Bronchial epithelial cell (primary cell): ENCODE results near the gene ITGB4. TPM values are rescaled to one million over a fixed set of nuclear protein-coding genes. Genes with fewer than 3 reads are reported as not detected.
A peak's percentile ranks its signal among the peaks of the same experiment; 100 is the strongest.

ENCODE experiments used
- DNase-seq: peaks from one replicate; pipeline ENCODE4 v3.0.0-alpha.2; 2010; ENCODE audit warnings: low read depth
- FAIRE-seq: peaks from 2 replicates; lab custom pipeline; 2011; peaks lifted over from hg19 to GRCh38; lab: Jason Lieb, UNC
- H3K27me3 ChIP-seq: 2 replicates; pipeline ENCODE4 v1.5.1; 2011; ENCODE audit warnings: low read length; ENCODE audit not compliant: control insufficient read depth, insufficient read depth
- H3K36me3 ChIP-seq: 2 replicates; pipeline ENCODE4 v1.5.1; 2011; ENCODE audit warnings: low read length; ENCODE audit not compliant: control insufficient read depth, insufficient read depth
- H3K4me3 ChIP-seq: 2 replicates; pipeline ENCODE4 v1.5.1; 2011; ENCODE audit warnings: mild to moderate bottlenecking, low read depth, low read length, control low read depth
- total RNA-seq: library from RNA; depleted of rRNA; stranded (reverse); fragments of >200 nt; gene quantifications from 2 replicates; pipeline ENCODE4 v1.2.1, GENCODE V29; 2014
- TF ChIP-seq, protein P1 (sequence below): IDR thresholded peaks from 2 replicates; pipeline ENCODE4 v1.5.1; 2011; ENCODE audit warnings: mild to moderate bottlenecking, moderate library complexity, low read length, control low read depth, inconsistent platforms; ENCODE audit not compliant: insufficient read depth, severe bottlenecking

Gene ITGB4
- total RNA-seq, 1 donor from 2014 or later = 565 TPM

DNA sequence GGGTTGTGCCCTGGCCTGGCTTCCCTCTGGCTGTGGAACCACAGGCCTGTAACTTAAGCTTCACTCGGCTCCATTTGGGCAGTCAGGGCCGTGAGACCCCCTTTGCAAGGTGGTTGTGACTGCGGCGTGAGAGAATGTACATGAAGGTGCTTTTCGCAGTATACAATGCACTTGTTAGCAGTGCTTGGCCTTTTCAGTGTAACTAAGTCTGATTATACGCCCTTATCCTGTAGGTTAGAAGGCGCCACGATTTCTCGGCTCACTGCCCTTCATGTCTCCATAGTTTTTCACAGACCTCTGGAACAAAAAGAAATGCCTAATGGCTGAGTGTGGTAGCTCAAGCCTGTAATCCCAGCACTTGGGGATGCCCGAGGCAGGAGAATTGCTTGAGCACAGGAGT lies 40.8 kb upstream of the ITGB4 start:
- FAIRE-seq (no peak), DNase-seq (no peak)
- Histone ChIP-seq H3K36me3 (peaks cover 4% of the 10 kb centered on the region), H3K27me3 (no peaks in the 10 kb centered on the region), H3K4me3 (no peak overlapping the region)
- TF ChIP-seq, protein P1, sequence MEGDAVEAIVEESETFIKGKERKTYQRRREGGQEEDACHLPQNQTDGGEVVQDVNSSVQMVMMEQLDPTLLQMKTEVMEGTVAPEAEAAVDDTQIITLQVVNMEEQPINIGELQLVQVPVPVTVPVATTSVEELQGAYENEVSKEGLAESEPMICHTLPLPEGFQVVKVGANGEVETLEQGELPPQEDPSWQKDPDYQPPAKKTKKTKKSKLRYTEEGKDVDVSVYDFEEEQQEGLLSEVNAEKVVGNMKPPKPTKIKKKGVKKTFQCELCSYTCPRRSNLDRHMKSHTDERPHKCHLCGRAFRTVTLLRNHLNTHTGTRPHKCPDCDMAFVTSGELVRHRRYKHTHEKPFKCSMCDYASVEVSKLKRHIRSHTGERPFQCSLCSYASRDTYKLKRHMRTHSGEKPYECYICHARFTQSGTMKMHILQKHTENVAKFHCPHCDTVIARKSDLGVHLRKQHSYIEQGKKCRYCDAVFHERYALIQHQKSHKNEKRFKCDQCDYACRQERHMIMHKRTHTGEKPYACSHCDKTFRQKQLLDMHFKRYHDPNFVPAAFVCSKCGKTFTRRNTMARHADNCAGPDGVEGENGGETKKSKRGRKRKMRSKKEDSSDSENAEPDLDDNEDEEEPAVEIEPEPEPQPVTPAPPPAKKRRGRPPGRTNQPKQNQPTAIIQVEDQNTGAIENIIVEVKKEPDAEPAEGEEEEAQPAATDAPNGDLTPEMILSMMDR = no peak

DNA sequence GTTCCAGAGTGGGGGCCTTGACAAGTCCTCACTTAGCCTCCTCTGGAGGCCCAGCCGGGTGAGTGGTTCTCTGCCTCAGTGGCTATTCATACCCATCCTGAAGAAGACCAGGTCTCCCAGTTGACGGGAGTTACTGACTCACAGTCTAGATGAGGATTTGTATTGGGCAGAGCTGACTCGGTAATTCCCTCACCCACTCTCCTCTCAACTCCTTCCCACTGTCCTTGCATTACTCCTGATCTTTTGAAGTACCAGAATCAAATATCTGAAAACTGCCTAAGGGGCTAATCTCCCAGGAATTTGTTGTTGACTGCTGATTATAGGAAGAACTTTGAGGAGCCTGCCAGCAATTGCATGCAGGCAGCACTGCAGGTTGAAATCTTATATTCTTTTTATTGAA lies 40.0 kb upstream of the ITGB4 start:
- DNase-seq = peak; percentile 81
- Histone ChIP-seq H3K4me3 (no peak overlapping the region), H3K27me3 (no peaks in the 10 kb centered on the region), H3K36me3 (peaks cover 4% of the 10 kb centered on the region)
- TF ChIP-seq, protein P1 = no peak
- no peak for FAIRE-seq

DNA sequence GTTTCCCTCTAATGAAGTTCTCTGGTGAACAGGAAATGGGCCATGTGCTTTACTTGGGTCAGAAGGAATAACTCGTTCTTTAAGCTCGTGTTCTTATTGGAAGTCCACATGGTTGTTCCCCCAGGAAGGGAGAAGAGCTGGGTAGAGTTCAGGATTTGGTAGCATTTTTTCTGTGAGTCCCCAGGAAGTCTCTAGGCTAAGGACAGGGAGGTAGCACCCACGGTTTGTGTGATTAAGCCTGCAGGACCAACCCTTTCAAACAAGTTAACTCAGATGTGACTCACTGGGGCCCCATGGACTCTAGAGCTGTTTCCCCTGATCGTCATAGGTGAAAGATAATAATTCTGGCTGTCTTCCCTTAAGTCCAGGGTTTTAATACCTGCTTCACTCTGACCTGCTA lies 37.7 kb upstream of the ITGB4 start:
- Histone ChIP-seq H3K4me3 (no peak overlapping the region), H3K36me3 (peaks cover under 1% of the 10 kb centered on the region), H3K27me3 (no peaks in the 10 kb centered on the region)
- FAIRE-seq = peak; percentile 28
- TF ChIP-seq, protein P1 = no peak
- peak; percentile 93 for DNase-seq

DNA sequence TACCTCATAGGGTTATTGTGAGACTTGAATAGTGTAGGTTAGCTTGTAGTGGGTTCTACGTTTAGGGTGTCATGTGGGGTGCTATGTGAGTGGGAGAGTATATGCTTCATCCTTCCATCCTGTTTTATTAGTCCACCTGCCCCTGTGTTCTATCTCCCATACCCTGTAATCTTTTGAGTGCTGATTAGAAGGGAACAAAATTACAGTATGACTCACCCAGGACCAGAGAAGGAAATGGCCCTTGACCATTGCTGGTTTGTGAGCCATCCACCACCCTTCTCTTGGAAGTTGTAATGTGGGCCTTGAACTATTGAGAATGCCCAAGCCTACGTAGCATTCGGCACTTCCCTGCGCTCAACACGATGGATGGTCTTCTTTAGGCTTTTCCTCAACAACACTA lies 37.0 kb upstream of the ITGB4 start:
- no peaks in the 10 kb centered on the region for H3K27me3 ChIP-seq
- DNase-seq (peak; percentile 67), FAIRE-seq (no peak)
- TF ChIP-seq, protein P1 = no peak
- no peaks in the 10 kb centered on the region for H3K36me3 ChIP-seq
- H3K4me3 ChIP-seq = no peak overlapping the region

DNA sequence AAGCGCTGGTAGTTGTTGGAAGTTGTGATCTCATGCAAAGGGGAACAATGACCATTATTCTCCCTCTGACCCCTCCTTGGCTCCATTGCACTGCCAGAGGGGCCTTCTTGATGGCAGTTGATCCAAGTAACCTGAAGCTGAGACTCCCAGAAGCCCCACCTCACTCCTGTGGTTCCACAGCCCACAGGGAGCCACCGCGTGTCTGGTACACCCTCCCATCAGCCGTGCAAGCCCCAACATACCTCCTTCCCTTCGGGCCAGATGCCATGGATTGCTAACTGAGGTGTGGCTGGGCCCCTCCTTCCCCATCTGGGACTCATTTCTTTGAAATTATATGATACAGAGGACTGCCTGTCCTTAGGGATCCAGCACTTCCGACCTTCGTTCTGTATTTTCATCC lies 36.3 kb upstream of the ITGB4 start:
- no peak overlapping the region for H3K4me3 ChIP-seq
- H3K36me3 ChIP-seq = no peaks in the 10 kb centered on the region
- H3K27me3 ChIP-seq = no peaks in the 10 kb centered on the region
- FAIRE-seq (no peak), DNase-seq (peak; percentile 93)
- TF ChIP-seq, protein P1 = no peak

DNA sequence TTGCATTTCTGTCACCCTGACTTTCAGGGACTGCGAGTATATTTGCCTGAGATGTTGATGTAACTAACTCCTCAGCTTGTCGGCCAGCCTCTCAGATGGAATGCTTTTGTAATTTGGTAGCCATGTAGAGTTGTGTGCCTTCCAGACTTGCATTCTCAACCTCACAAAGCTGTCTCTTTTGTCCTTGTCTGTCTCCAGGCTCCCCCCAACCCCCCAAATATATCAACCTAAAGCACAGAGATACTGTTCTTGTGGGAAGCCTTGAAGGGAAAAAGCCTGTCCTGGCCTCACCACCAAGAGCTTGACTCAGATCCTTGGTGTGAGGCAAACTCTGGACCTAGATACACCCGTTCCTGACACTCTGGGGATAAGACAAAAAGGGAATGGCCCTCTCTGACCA lies 35.8 kb upstream of the ITGB4 start:
- TF ChIP-seq, protein P1 = no peak
- Histone ChIP-seq H3K36me3 (no peaks in the 10 kb centered on the region), H3K4me3 (no peak overlapping the region), H3K27me3 (no peaks in the 10 kb centered on the region)
- peak; percentile 67 for DNase-seq
- FAIRE-seq = no peak
